SIG-M5 treated with dmso at 0.1 percent for 504 hours (cell line): ENCODE data around the gene ZNF669.
"Not testable (repeated sequence)": the region's sequence is repeated elsewhere in the genome, so short reads cannot be mapped to it uniquely, and the experiment has no call there.

ENCODE experiments used
- DNase-seq: peaks from one replicate; lab custom pipeline; 2025; ENCODE audit not compliant: unreplicated experiment; lab: John Stamatoyannopoulos, UW

ZNF669 gene

GRCh38 chr1:247103859-247104591 is at the start of gene ZNF669:
Gene ZNF669, minus strand, starts transcription at chr1:247104356. Its CDS starts 157 bp downstream, at chr1:247104199.
- peak; percentile 79 for DNase-seq

GRCh38 chr1:247147781-247148180 is 43.6 kb upstream of the ZNF669 start:
- DNase-seq, result no peak

GRCh38 chr1:247147120-247147519 is 43.0 kb upstream of the ZNF669 start:
- not testable (repeated sequence) for DNase-seq

GRCh38 chr1:247146671-247147070 is 42.5 kb upstream of the ZNF669 start:
- DNase-seq, result no peak

GRCh38 chr1:247145279-247145678 is 41.1 kb upstream of the ZNF669 start:
- no peak for DNase-seq

GRCh38 chr1:247139557-247139956 is 35.4 kb upstream of the ZNF669 start:
- DNase-seq, result not testable (repeated sequence)

- no peak for DNase-seq
Observed at GRCh38 chr1:247131236-247131635, 27.1 kb upstream of the ZNF669 start.

- peak; percentile 70 for DNase-seq
Observed at GRCh38 chr1:247127519-247128282, 23.5 kb upstream of the ZNF669 start.

- not testable (repeated sequence) for DNase-seq
Observed at GRCh38 chr1:247126601-247127000, 22.4 kb upstream of the ZNF669 start.

- DNase-seq, result not testable (repeated sequence)
Observed at GRCh38 chr1:247126166-247126565, 22.0 kb upstream of the ZNF669 start.

- DNase-seq, result no peak
Observed at GRCh38 chr1:247121382-247121781, 17.2 kb upstream of the ZNF669 start.

- not testable (repeated sequence) for DNase-seq
Observed at GRCh38 chr1:247120408-247120668, 16.2 kb upstream of the ZNF669 start.

- no peak for DNase-seq
Observed at GRCh38 chr1:247119600-247120407, 15.6 kb upstream of the ZNF669 start.

GRCh38 chr1:247118946-247119446 is 14.8 kb upstream of the ZNF669 start:
- DNase-seq, result no peak

- no peak for DNase-seq
Observed at GRCh38 chr1:247115545-247115944, 11.4 kb upstream of the ZNF669 start.

- no peak for DNase-seq
Observed at GRCh38 chr1:247115141-247115510, 11.0 kb upstream of the ZNF669 start.

- no peak for DNase-seq
Observed at GRCh38 chr1:247114351-247115140, 10.4 kb upstream of the ZNF669 start.

GRCh38 chr1:247113733-247114271 is 9.6 kb upstream of the ZNF669 start:
- DNase-seq, result no peak

GRCh38 chr1:247113094-247113497 is 8.9 kb upstream of the ZNF669 start:
- DNase-seq, result no peak

GRCh38 chr1:247112479-247112781 is 8.3 kb upstream of the ZNF669 start:
- DNase-seq, result no peak
